Loucy (cell line): ENCODE measurements around the gene ALK.

Experiments
- CTCF ChIP-seq: fragments of 200-600 bp; sonication (generic); conservative IDR thresholded peaks from 2 replicates; pipeline ENCODE4 v1.5.1; 2014; ENCODE audit warnings: mild to moderate bottlenecking, antibody characterized with exemption, low read length
- EZH2phosphoT487 ChIP-seq: fragments of 200-600 bp; IDR thresholded peaks from 2 replicates; pipeline ENCODE4 v1.6.1; 2018; ENCODE audit warnings: antibody characterized with exemption, mild to moderate bottlenecking, moderate library complexity, borderline replicate concordance

- TF ChIP-seq CTCF (no peak), EZH2phosphoT487 (no peak)
Measured at GRCh38 chr2:29806461-29806860, 114.9 kb downstream of the ALK start.
